HG02623 (cell line): ENCODE data around the gene SCAMP3.

Experiments
- ATAC-seq: cut with Tn5 transposase; IDR thresholded peaks from one replicate; pipeline ENCODE4 v1.9.1; 2021; ENCODE audit warnings: moderate library complexity; ENCODE audit not compliant: unreplicated experiment

The SCAMP3 gene

GRCh38 chr1:155207806-155208540 is 54.2 kb downstream of the SCAMP3 start, which contains the start of gene THBS3:
TSS of gene THBS3 (minus strand) at chr1:155207897. CDS start at chr1:155207876, 21 bp downstream.
- no peak for ATAC-seq

DNA sequence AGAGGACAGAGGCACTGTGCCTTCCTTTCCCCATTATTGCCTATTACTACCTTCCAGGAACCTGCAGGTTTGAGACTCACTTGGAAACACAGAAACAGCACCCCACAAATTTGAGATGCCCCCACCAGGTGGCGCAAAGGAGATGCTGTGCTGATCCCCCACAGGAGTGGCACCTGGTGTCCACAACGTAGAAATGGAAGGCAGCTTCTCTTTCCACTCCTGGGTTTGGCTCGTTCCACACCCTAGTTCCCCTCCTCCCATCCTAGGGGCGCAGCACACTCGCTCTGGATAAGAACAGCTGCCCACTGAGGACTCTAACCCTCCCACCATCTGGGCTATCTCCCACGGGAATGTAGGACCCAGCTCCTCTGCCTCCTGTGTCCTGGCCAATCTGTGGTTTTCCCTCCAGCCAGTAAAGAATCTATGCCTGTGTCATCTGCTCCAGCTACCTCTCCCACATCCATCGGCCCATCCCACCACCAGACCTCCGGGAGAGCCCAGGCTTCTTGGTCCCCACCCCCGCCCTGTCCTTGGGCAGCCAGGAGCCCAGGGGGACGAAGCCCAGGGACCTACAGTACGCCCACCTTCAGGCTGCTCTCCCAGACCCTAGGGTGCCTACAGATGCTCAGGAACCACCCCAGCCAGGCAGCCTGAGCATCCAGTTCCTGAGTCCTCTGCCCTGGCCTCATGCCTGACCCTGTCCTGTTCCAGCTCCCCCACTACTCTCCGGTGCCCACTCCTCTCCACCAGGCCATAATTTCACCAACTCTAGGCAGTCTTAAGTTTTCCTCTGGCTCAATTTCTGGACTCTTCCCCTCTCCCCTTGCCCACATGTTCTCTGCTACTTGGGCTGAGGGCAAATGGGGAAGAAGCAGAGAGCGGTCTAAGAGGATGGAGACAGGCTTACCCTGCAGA is 55.0 kb downstream of the SCAMP3 start:
- ATAC-seq = no peak
